HepG2 (cell line): ENCODE results near the gene RBM47. TPM values are rescaled to one million over a fixed set of nuclear protein-coding genes. Genes with fewer than 3 reads are reported as not detected.

Experiments
- ARID3A ChIP-seq: IDR thresholded peaks from 2 replicates; pipeline ENCODE4 v1.6.1; 2012; ENCODE audit warnings: low read depth, low read length, improper control_type of control experiment
- ARID5B ChIP-seq: IDR thresholded peaks from 2 replicates; pipeline ENCODE4 v1.4.0; 2020; ENCODE audit warnings: mild to moderate bottlenecking, missing genetic modification reagents
- BHLHE40 ChIP-seq: IDR thresholded peaks from 2 replicates; pipeline ENCODE4 v1.6.1; 2011; ENCODE audit warnings: low read length, improper control_type of control experiment
- FOXP1 ChIP-seq, 2 experiments: fragments of 450-650 bp in 1 of 2; IDR thresholded peaks; 2 replicates each; pipeline ENCODE4 v1.6.1; 2017 to 2018; ENCODE audit warnings: antibody characterized with exemption in 1 of 2
- LRRFIP1 ChIP-seq: sonication (generic); formaldehyde crosslinking; conservative IDR thresholded peaks from 2 replicates; pipeline ENCODE4 v1.4.0; 2020; ENCODE audit warnings: missing genetic modification reagents
- SIN3A ChIP-seq: IDR thresholded peaks from 2 replicates; pipeline ENCODE4 v1.6.1; 2011; ENCODE audit warnings: low read depth, mild to moderate bottlenecking, control low read depth, low read length, borderline replicate concordance
- SKI ChIP-seq: fragments of 450-650 bp; IDR thresholded peaks from one replicate; pipeline ENCODE4 v1.6.1; 2018; ENCODE audit warnings: mild to moderate bottlenecking; ENCODE audit not compliant: partially characterized antibody
- SOX13 ChIP-seq, 3 experiments: fragments of 450-650 bp in 1 of 3; sonication (generic) in 1 of 3; formaldehyde crosslinking in 1 of 3; IDR thresholded peaks in 2 of 3; conservative IDR thresholded peaks in 1 of 3; 2 replicates each; pipeline versions ENCODE4 v1.5.0 to v1.6.1; 2016 to 2020; ENCODE audit warnings: antibody characterized with exemption in 1 of 3, mild to moderate bottlenecking in 1 of 3, missing compliant biosample characterization in 1 of 3, missing genetic modification reagents in 1 of 3, moderate library complexity in 1 of 3
- THAP8 ChIP-seq: sonication (generic); formaldehyde crosslinking; IDR thresholded peaks from 2 replicates; pipeline ENCODE4 v1.5.1; 2020; ENCODE audit warnings: missing genetic modification reagents, mild to moderate bottlenecking, borderline replicate concordance
- WIZ ChIP-seq: sonication (generic); formaldehyde crosslinking; IDR thresholded peaks from 2 replicates; pipeline ENCODE4 v1.5.1; 2020; ENCODE audit warnings: mild to moderate bottlenecking, missing genetic modification reagents
- ZBTB33 ChIP-seq: sonication (generic); formaldehyde crosslinking; IDR thresholded peaks from 2 replicates; pipeline ENCODE4 v1.4.0; 2020; ENCODE audit warnings: missing genetic modification reagents
- ZMYM3 ChIP-seq: sonication (generic); formaldehyde crosslinking; IDR thresholded peaks from 2 replicates; pipeline ENCODE4 v1.5.1; 2020; ENCODE audit warnings: mild to moderate bottlenecking, missing genetic modification reagents
- ZNF34 ChIP-seq: sonication (generic); formaldehyde crosslinking; IDR thresholded peaks from 2 replicates; pipeline ENCODE4 v1.4.0; 2020; ENCODE audit warnings: mild to moderate bottlenecking, missing genetic modification reagents, borderline replicate concordance
- ZNF431 ChIP-seq: sonication (generic); formaldehyde crosslinking; IDR thresholded peaks from 2 replicates; pipeline ENCODE4 v1.9.0; 2022; ENCODE audit warnings: missing genetic modification reagents, low read depth, mild to moderate bottlenecking, borderline replicate concordance
- ZNF468 ChIP-seq: sonication (generic); formaldehyde crosslinking; IDR thresholded peaks from 2 replicates; pipeline ENCODE4 v1.8.0; 2022; ENCODE audit warnings: mild to moderate bottlenecking, moderate library complexity, missing genetic modification reagents
- ZNF777 ChIP-seq: sonication (generic); formaldehyde crosslinking; IDR thresholded peaks from 2 replicates; pipeline ENCODE4 v1.4.0; 2020; ENCODE audit warnings: missing genetic modification reagents
- polyA plus RNA-seq, 8 experiments: library from polyadenylated mRNA; depleted of rRNA in 3 of 8; stranded (reverse) in 7 of 8; unstranded in 1 of 8; fragments of >200 nt; fragmentation: Illumina TruSeq in 4 of 8; extraction: Trizol in 4 of 8; gene quantifications; 2 replicates each; pipeline versions ENCODE4 v1.2.1 to v1.2.3, GENCODE V29; 2011 to 2016; ENCODE audit warnings: low read depth in 4 of 8, missing spikeins in 1 of 8, mixed read lengths in 1 of 8; ENCODE audit not compliant: insufficient read depth in 1 of 8
- total RNA-seq, 5 experiments: library from RNA; depleted of rRNA; stranded (reverse); fragments of >200 nt; fragmentation: Illumina TruSeq; extraction: Trizol; gene quantifications; 2 replicates each; pipeline ENCODE4 v1.2.3, GENCODE V29; 2016; ENCODE audit warnings: low read depth in 1 of 5

RBM47 gene
- total and polyA plus RNA-seq, 2 of the 13 experiments (the other 11 are each of a cell fraction or from before 2014, with no cell fraction given): 1.2 to 2.5 TPM

- TF ChIP-seq ZNF431 (CRISPR knock-in tag): peak; percentile 77; the same call in 1 of the 2 replicates
- peak; percentile 39; the same call in 1 of the 2 replicates for TF ChIP-seq ZBTB33 (CRISPR knock-in tag)
- TF ChIP-seq SIN3A: no peak
- TF ChIP-seq ARID5B (CRISPR knock-in tag): peak; percentile 80
- TF ChIP-seq ZNF468 (CRISPR knock-in tag): no peak
- TF ChIP-seq ZMYM3 (CRISPR knock-in tag): peak; percentile 99
- TF ChIP-seq WIZ (CRISPR knock-in tag): no peak
- TF ChIP-seq LRRFIP1 (CRISPR knock-in tag): no peak
- TF ChIP-seq ARID3A: peak; percentile 87
- TF ChIP-seq ZNF34 (CRISPR knock-in tag): peak; percentile 32; the same call in 1 of the 2 replicates
- TF ChIP-seq SKI: no peak
- no peak for TF ChIP-seq FOXP1 (IDR thresholded peaks at IDR 0.05)
- TF ChIP-seq FOXP1 (CRISPR knock-in tag; IDR thresholded peaks at IDR 0.05): peak; percentile 71
- TF ChIP-seq THAP8 (CRISPR knock-in tag): no peak
- peak; percentile 97 for TF ChIP-seq BHLHE40
- TF ChIP-seq ZNF777 (CRISPR knock-in tag): no peak
- TF ChIP-seq SOX13 (IDR thresholded peaks at IDR 0.05): peak; percentile 59
- TF ChIP-seq SOX13 (CRISPR knock-in tag; conservative IDR thresholded peaks at IDR 0.05 in 1 of 2, IDR thresholded peaks at IDR 0.05 in 1 of 2): peak in 1 of 2 experiments; percentile 51; a peak in 1 of 4 replicates
Measured at GRCh38 chr4:40576651-40577480, 52.8 kb downstream of the RBM47 start (continued).
